GM12878 (cell line): Measurements from ENCODE around the gene EDC4.

ENCODE experiments used
- ATF2 ChIP-seq: IDR thresholded peaks from 2 replicates; pipeline ENCODE4 v1.6.1; 2012; ENCODE audit warnings: low read length, inconsistent platforms
- BMI1 ChIP-seq: fragments of 450-650 bp; IDR thresholded peaks from 2 replicates; pipeline ENCODE4 v1.6.1; 2016; ENCODE audit warnings: mild to moderate bottlenecking, moderate library complexity, borderline replicate concordance
- CTCF ChIP-seq, 3 experiments: IDR thresholded peaks in 2 of 3; conservative IDR thresholded peaks in 1 of 3; 2 replicates each; pipeline ENCODE4 v1.5.1; 2011; ENCODE audit warnings: low read depth in 3 of 3, low read length in 3 of 3, mild to moderate bottlenecking in 3 of 3, control low read depth in 2 of 3, moderate library complexity in 2 of 3, inconsistent platforms in 1 of 3, mixed read lengths in 1 of 3; ENCODE audit not compliant: control insufficient read depth in 2 of 3, insufficient read depth in 1 of 3; ENCODE audit errors: extremely low read depth in 1 of 3
- EP300 ChIP-seq, 2 experiments: fragments of 150-350 bp in 1 of 2; IDR thresholded peaks; 2 replicates each; pipeline ENCODE4 v1.6.1; 2011 to 2012; ENCODE audit warnings: low read depth in 2 of 2, low read length in 2 of 2, borderline replicate concordance in 1 of 2, improper control_type of control experiment in 1 of 2, inconsistent platforms in 1 of 2; ENCODE audit not compliant: control insufficient read depth in 1 of 2
- EZH2 ChIP-seq: IDR thresholded peaks from 2 replicates; pipeline ENCODE4 v1.6.1; 2012; ENCODE audit warnings: low read depth, mild to moderate bottlenecking, control low read depth, inconsistent platforms, low read length, borderline replicate concordance; ENCODE audit not compliant: control insufficient read depth
- FOS ChIP-seq: IDR thresholded peaks from 3 replicates; pipeline ENCODE4 v1.6.1; 2011; ENCODE audit warnings: borderline replicate concordance; ENCODE audit not compliant: insufficient read length; ENCODE audit errors: extremely low read depth
- NFYB ChIP-seq: IDR thresholded peaks from 2 replicates; pipeline ENCODE4 v1.6.1; 2011; ENCODE audit warnings: low read depth, mild to moderate bottlenecking, low read length, improper control_type of control experiment, moderate library complexity; ENCODE audit not compliant: insufficient read depth
- RBBP5 ChIP-seq: fragments of 200-600 bp; sonication (generic); conservative IDR thresholded peaks from 2 replicates; pipeline ENCODE4 v1.6.1; 2016
- SRF ChIP-seq, 2 experiments: IDR thresholded peaks; 2 replicates each; pipeline ENCODE4 v1.6.1; 2011; ENCODE audit warnings: low read depth in 2 of 2, low read length in 2 of 2, mild to moderate bottlenecking in 1 of 2, moderate library complexity in 1 of 2
- ZZZ3 ChIP-seq: IDR thresholded peaks from 2 replicates; pipeline ENCODE4 v1.6.1; 2011; ENCODE audit warnings: low read depth; ENCODE audit not compliant: control insufficient read depth, insufficient read length

GRCh38 chr16:67855789-67856188, 17.1 kb upstream of the EDC4 start:
- TF ChIP-seq ZZZ3 (no peak), CTCF (IDR thresholded peaks at IDR 0.05 in 2 of 3, conservative IDR thresholded peaks at IDR 0.05 in 1 of 3; ENCODE audit: control insufficient read depth in 2 of 3, extremely low read depth in 1 of 3, insufficient read depth in 1 of 3, low read depth in 3 of 3, low read length in 3 of 3) (no peak), ATF2 (no peak), RBBP5 (no peak), EZH2 (no peak), EP300 (IDR thresholded peaks at IDR 0.05; ENCODE audit: borderline replicate concordance in 1 of 2, control insufficient read depth in 1 of 2, low read depth in 2 of 2, low read length in 2 of 2) (no peak), BMI1 (no peak), NFYB (no peak), FOS (no peak), SRF (IDR thresholded peaks at IDR 0.05; ENCODE audit: low read depth in 2 of 2, low read length in 2 of 2) (no peak)
